Lower lobe of right lung (tissue), 2 donors: ENCODE measurements around the gene FFAR4. TPM values are rescaled to one million over a fixed set of nuclear protein-coding genes. Genes with fewer than 3 reads are reported as not detected.

Source experiments
- ATAC-seq, 2 donors: fragments of 200-7000 bp; cut with Tn5 transposase; one replicate each; pipeline ENCODE4 v1.9.1; 2020 to 2022; ENCODE audit warnings: mild to moderate bottlenecking in 2 of 2, moderate library complexity in 2 of 2
- DNase-seq: peaks from one replicate; pipeline ENCODE4 v3.0.0-alpha.2; 2020
- H3K27ac ChIP-seq: fragments of 200-600 bp; one replicate; pipeline ENCODE4 v1.8.0; 2022
- H3K27me3 ChIP-seq: fragments of 200-600 bp; one replicate; pipeline ENCODE4 v1.8.0; 2022; ENCODE audit warnings: low read depth
- H3K36me3 ChIP-seq: fragments of 200-600 bp; one replicate; pipeline ENCODE4 v1.8.0; 2022; ENCODE audit warnings: mild to moderate bottlenecking
- H3K4me1 ChIP-seq: fragments of 200-600 bp; one replicate; pipeline ENCODE4 v1.8.0; 2022
- H3K4me3 ChIP-seq: fragments of 200-600 bp; one replicate; pipeline ENCODE4 v1.8.0; 2022; ENCODE audit warnings: mild to moderate bottlenecking
- H3K9me3 ChIP-seq: fragments of 200-600 bp; one replicate; pipeline ENCODE4 v1.8.0; 2022
- intact Hi-C: fragments of 100-400 bp; cut with DNase I; formaldehyde crosslinking; loops from one replicate; pipeline ENCODE4 v1.11.0; 2022
- total RNA-seq: library from RNA; stranded (reverse); fragmentation: NEBNext Ultra II Directional; extraction: Animal tissue kit (Norgen Biotek cat#: 25700); gene quantifications from one replicate; pipeline ENCODE4 v1.2.1, GENCODE V29; 2021
- TF ChIP-seq, protein P1 (sequence below): fragments of 200-600 bp; IDR thresholded peaks from one replicate; pipeline ENCODE4 v1.8.0; 2022; ENCODE audit warnings: antibody characterized with exemption, mild to moderate bottlenecking
- donor health status: DM: no; HTN: yes; CAD: no; lungs with severe emphysema.

The FFAR4 gene
- total RNA-seq, 1 donor from 2014 or later, result 13.7 TPM

DNA sequence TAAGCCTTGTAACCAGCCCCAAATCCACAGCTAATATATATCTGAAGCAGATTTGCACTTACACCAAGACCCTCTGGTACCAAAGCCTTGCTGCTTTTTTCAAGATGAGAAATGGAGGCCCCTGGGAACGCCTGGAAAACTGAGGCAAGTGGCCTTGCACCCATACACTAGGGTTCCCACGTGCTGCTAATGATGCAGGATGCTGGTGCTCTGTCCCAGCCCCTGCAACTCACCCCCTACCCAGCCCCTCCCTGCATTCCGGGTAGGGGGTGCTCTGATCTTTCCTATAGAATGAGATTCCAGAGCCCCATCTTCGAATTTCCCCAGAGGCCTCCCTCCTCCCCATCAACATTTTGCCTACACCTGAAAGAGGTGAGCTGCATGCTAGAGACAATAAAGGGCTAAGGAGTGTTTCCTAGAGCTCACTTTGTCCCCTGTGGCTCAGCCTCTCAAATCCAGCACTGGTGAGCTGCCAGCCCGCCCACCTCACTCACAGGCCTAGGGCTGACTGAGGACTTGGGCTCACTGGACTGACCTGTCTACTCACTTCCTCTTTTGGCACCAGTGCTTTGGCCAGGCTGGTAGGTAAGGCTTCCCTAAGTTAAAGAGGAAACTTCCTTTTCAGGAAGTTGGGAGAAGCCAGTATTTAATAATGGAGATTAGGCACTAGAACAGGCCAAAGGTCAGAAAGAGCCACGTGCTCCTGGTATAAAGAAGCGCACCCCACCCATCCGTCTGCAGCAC is 24.8 kb downstream of the FFAR4 start:
- no peak overlapping the region for H3K27ac ChIP-seq
- no peak overlapping the region for H3K4me3 ChIP-seq
- H3K4me1 ChIP-seq, result peaks cover 13% of the 10 kb centered on the region
- no peaks in the 10 kb centered on the region for H3K36me3 ChIP-seq
- intact Hi-C loops, result no loop called here
- DNase-seq (peak; percentile 58), ATAC-seq (peak; percentile 62 to 63)
- no peaks in the 10 kb centered on the region for H3K9me3 ChIP-seq
- H3K27me3 ChIP-seq, result no peaks in the 10 kb centered on the region
- TF ChIP-seq, protein P1, sequence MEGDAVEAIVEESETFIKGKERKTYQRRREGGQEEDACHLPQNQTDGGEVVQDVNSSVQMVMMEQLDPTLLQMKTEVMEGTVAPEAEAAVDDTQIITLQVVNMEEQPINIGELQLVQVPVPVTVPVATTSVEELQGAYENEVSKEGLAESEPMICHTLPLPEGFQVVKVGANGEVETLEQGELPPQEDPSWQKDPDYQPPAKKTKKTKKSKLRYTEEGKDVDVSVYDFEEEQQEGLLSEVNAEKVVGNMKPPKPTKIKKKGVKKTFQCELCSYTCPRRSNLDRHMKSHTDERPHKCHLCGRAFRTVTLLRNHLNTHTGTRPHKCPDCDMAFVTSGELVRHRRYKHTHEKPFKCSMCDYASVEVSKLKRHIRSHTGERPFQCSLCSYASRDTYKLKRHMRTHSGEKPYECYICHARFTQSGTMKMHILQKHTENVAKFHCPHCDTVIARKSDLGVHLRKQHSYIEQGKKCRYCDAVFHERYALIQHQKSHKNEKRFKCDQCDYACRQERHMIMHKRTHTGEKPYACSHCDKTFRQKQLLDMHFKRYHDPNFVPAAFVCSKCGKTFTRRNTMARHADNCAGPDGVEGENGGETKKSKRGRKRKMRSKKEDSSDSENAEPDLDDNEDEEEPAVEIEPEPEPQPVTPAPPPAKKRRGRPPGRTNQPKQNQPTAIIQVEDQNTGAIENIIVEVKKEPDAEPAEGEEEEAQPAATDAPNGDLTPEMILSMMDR, result no peak

DNA sequence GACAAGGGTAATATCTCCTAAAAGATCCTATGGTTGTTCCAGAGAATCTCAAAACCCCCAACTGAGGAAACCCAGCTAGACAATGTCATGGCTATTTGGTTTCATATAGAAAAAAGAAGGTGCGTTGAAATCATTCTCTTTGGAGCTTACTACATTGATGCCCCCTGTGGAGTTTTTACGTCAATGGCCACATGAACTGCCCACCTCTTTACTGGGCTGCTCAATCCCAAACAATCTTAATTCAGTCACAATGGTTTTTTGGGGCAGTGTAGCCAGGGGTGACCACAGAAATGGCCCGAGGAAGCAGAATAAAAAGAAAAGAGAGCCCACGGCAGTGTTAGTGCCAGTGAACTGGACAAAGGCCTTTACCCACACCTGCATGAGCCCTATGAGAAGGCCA is 26.8 kb downstream of the FFAR4 start:
- intact Hi-C loops, result no loop called here
- DNase-seq (no peak), ATAC-seq (no peak)

DNA sequence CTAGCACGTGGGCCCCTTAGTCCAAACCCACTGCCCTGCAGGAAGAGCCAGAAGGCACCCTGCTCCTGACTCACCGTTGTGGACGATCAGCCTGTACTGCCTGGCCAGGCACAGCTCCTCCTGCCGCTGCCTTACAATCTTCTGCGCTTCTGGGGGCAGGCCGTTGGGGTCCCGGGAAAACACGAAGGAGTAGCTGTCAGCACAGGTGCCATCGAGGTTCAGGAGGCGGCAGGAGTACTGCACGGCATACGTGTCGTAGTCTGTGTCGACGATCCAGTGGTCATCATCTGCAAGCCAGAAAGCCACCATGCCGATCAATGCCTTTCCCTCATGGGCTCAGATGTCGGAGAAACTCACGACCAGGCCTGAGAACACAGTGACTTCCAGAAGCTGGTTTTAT is 27.3 kb downstream of the FFAR4 start:
- no peaks in the 10 kb centered on the region for H3K27me3 ChIP-seq
- no peak overlapping the region for H3K27ac ChIP-seq
- no peak for ATAC-seq
- H3K9me3 ChIP-seq, result no peaks in the 10 kb centered on the region
- H3K4me3 ChIP-seq, result no peak overlapping the region
- DNase-seq, result no peak
- H3K4me1 ChIP-seq, result peaks cover 13% of the 10 kb centered on the region
- TF ChIP-seq, protein P1, result no peak
- H3K36me3 ChIP-seq, result no peaks in the 10 kb centered on the region
- intact Hi-C loops, result no loop called here

More for the DNA sequence above, 26.8 kb downstream of the FFAR4 start:
- TF ChIP-seq, protein P1, result no peak
- H3K9me3 ChIP-seq, result no peaks in the 10 kb centered on the region
- no peak overlapping the region for H3K27ac ChIP-seq
- peaks cover 13% of the 10 kb centered on the region for H3K4me1 ChIP-seq
- no peaks in the 10 kb centered on the region for H3K36me3 ChIP-seq
- H3K4me3 ChIP-seq, result no peak overlapping the region
- no peaks in the 10 kb centered on the region for H3K27me3 ChIP-seq

DNA sequence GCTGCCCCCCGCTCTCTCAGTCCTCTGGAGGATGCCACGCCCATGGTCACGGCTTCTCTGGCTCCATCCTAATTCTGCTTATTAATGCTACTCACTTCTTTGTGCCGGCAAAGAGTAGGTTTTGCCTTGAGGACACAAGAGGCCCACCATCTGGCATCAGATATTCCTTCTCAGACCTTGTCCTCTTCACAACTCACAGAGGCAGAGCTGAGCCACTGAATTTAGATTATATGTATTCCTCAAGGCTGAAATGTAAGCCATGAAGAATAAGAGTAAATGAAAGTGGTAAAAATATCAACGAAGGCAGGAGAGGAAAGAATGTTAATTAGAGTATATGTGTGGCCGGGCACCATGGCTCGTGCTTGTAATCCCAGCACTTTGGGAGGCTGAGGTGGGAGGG is 28.1 kb downstream of the FFAR4 start:
- Histone ChIP-seq H3K27ac (no peak overlapping the region), H3K36me3 (no peaks in the 10 kb centered on the region), H3K9me3 (no peaks in the 10 kb centered on the region), H3K27me3 (no peaks in the 10 kb centered on the region), H3K4me1 (peaks cover 13% of the 10 kb centered on the region), H3K4me3 (no peak overlapping the region)
- DNase-seq (no peak), ATAC-seq (no peak)
- intact Hi-C loops, result no loop called here
- TF ChIP-seq, protein P1, result no peak

DNA sequence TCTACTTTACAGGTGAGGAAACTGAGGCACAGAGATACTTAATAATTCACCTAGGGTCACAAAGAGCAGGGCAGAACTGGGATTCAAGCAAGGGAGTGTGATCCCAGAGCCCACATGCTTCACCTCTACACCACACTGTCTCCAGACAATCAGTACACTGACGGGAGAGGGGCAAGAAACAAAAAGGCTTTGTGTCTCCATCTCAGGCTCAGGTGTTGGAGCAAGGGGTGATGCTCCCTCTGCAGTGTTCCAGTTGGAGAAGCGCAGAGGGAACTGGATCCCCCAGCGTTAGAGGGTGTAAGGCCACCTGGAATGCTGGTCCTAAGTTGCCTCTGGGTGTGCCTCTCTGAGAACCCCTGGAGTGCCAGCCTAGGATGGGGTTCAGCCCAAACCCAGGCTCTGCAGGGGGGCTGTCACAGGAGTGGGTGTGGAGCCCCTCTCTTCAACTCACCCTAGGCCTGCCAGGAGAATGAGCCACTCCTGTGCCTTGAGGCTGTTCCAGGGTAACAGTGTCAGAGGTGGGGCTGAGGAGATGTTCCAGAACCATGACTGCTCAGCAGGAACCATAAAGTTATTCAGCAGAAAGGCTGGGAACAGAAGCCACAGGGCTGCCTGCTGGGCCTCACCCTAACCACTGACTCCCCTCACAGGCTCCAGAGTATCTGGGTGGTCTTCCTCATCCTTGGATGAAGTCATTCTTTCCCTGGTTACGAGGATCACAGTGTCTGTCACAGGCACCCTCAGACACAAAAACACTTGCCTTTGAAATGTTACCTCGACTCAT is 29.1 kb downstream of the FFAR4 start:
- H3K27ac ChIP-seq, result no peak overlapping the region
- DNase-seq, result no peak
- peaks cover 13% of the 10 kb centered on the region for H3K4me1 ChIP-seq
- no peak overlapping the region for H3K4me3 ChIP-seq
- no peaks in the 10 kb centered on the region for H3K9me3 ChIP-seq
- no peak for ATAC-seq
- TF ChIP-seq, protein P1, result no peak
- intact Hi-C loops, result no loop called here
- H3K27me3 ChIP-seq, result peaks cover 9% of the 10 kb centered on the region
- no peaks in the 10 kb centered on the region for H3K36me3 ChIP-seq
